ENCODE measurements around the gene KCNIP1.

- TF ChIP-seq EZH2 (IDR thresholded peaks at IDR 0.05) (no peak), POLR2AphosphoS5 (IDR thresholded peaks at IDR 0.05; ENCODE audit: borderline replicate concordance, low read depth, low read length) (no peak), FOXP2 (optimal IDR thresholded peaks at IDR 0.05; ENCODE audit: control extremely low read depth, extremely low read length, insufficient read depth) (no peak)
Measured at GRCh38 chr5:170636206-170636605, 132.4 kb downstream of the KCNIP1 start.
